Effector CD4-positive, alpha-beta T cell (primary cell): ENCODE results near the gene MYF5. TPM values are rescaled to one million over a fixed set of nuclear protein-coding genes. Genes with fewer than 3 reads are reported as not detected.
"Not testable (repeated sequence)": the region's sequence is repeated elsewhere in the genome, so short reads cannot be mapped to it uniquely, and the experiment has no call there.

Experiments used
- DNase-seq: peaks from one replicate; pipeline ENCODE4 v3.0.0-alpha.2; 2020
- total RNA-seq: gene quantifications from one replicate; lab custom pipeline; 2026; lab: John Stamatoyannopoulos, UW

The MYF5 gene
- total RNA-seq: not detected

GRCh38 chr12:80716696-80717469 lies at the start of gene MYF5:
MYF5 (plus strand) TSS chr12:80716912; CDS start chr12:80717064, 152 bp downstream.
- DNase-seq: no peak

GRCh38 chr12:80670214-80670613 lies 46.5 kb upstream of the MYF5 start:
- no peak for DNase-seq

- DNase-seq: not testable (repeated sequence)
Observed at GRCh38 chr12:80676042-80676636, 40.6 kb upstream of the MYF5 start.

GRCh38 chr12:80676856-80677255 lies 39.9 kb upstream of the MYF5 start:
- DNase-seq: no peak

GRCh38 chr12:80677994-80678393 lies 38.7 kb upstream of the MYF5 start:
- no peak for DNase-seq

- DNase-seq: no peak
Observed at GRCh38 chr12:80679346-80680131, 37.2 kb upstream of the MYF5 start.

- DNase-seq: no peak
Observed at GRCh38 chr12:80681287-80681686, 35.4 kb upstream of the MYF5 start.

- DNase-seq: no peak
Observed at GRCh38 chr12:80681786-80682185, 34.9 kb upstream of the MYF5 start.

- DNase-seq: no peak
Observed at GRCh38 chr12:80684077-80684495, 32.6 kb upstream of the MYF5 start.

- DNase-seq: no peak
Observed at GRCh38 chr12:80690090-80690489, 26.6 kb upstream of the MYF5 start.

GRCh38 chr12:80690513-80690912 lies 26.2 kb upstream of the MYF5 start:
- no peak for DNase-seq

- no peak for DNase-seq
Observed at GRCh38 chr12:80692114-80692513, 24.6 kb upstream of the MYF5 start.

GRCh38 chr12:80697270-80697887 lies 19.3 kb upstream of the MYF5 start:
- no peak for DNase-seq

GRCh38 chr12:80698256-80698655 lies 18.5 kb upstream of the MYF5 start:
- DNase-seq: no peak

GRCh38 chr12:80698847-80699542 lies 17.7 kb upstream of the MYF5 start:
- no peak for DNase-seq

- DNase-seq: no peak
Observed at GRCh38 chr12:80700327-80700726, 16.4 kb upstream of the MYF5 start.

- no peak for DNase-seq
Observed at GRCh38 chr12:80701388-80701787, 15.3 kb upstream of the MYF5 start.

- no peak for DNase-seq
Observed at GRCh38 chr12:80702889-80703805, 13.6 kb upstream of the MYF5 start.

GRCh38 chr12:80704420-80704819 lies 12.3 kb upstream of the MYF5 start:
- DNase-seq: no peak

GRCh38 chr12:80707126-80707829 lies 9.4 kb upstream of the MYF5 start, which contains the start of gene MYF6:
MYF6 (plus strand) TSS chr12:80707634; CDS start chr12:80707720, 86 bp downstream.
- no peak for DNase-seq

GRCh38 chr12:80707830-80708258 lies 8.9 kb upstream of the MYF5 start:
- DNase-seq: no peak
